AG08396 (cell line): ENCODE data around the gene EMID1.
"Not testable (repeated sequence)": the region's sequence is repeated elsewhere in the genome, so short reads cannot be mapped to it uniquely, and the experiment has no call there.

Source experiments
- DNase-seq: peaks from one replicate; pipeline ENCODE4 v3.0.0; 2012; ENCODE audit warnings: low spot score, mixed read lengths

EMID1 gene

DNA sequence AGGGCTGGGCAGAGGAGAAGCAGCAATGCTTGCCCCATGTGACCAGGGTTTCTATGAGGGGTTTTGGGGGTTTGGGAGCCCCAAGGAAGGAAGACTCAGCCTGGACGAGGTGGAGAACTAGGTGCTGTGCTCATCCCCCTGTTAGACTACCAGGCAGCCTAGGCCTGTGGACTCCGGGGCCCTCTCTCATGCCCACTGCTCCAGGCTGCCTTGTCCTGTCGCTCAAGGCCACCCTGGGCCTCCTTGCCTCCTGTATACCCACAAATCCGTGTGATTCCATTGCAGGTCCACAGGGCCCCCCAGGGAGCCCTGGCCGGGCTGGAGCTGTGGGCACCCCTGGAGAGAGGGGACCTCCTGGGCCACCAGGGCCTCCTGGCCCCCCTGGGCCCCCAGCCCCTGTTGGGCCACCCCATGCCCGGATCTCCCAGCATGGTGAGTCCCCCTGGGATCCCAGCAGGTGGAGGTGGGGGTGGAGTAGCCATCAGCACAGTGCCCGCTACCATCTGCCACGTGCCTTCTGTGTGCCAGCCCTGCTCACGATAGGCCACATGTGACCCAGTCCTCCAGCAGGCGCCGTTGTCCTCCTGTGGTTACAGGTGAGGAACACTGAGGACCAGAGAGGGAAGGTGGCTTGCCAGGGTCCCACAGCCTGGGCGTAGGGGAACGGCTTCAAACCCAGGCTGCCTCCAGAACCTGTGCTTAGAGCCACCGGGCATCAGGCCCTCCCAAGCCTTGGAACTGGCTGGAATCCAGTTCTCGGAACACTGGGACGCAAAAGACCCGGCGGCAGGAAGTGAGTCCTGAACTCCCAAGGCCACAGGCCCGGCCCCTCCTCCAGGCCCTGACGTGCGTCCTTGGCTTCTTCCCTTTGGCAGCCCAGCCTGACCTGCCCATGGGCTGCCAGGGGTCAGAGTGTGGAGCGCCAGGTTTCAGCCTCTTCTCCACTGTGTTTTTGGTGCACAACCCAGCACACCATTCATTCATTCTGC is 26.6 kb downstream of the EMID1 start:
- DNase-seq, result no peak

DNA sequence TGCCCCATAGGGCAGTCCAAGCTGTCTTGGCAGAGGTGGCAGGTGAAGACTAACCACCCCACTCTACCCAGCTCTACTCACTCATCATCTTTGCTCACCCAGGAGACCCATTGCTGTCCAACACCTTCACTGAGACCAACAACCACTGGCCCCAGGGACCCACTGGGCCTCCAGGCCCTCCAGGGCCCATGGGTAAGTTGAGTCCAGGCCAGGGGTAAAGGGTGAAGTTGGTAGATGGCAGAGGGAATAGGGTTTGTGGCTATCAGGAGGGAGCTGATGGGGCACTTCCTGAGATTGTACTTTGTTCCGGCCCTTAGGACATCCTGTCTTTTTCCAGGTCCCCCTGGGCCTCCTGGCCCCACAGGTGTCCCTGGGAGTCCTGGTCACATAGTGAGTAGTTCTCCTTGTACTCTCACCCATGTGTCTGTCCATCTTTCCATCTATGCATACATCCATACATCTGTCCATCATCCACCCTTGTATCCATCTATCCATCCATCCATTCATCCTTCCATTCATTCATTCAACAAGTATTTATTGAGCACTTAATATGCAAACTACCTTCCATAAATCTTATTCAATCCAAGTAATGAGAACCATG is 27.7 kb downstream of the EMID1 start:
- DNase-seq, result no peak

DNA sequence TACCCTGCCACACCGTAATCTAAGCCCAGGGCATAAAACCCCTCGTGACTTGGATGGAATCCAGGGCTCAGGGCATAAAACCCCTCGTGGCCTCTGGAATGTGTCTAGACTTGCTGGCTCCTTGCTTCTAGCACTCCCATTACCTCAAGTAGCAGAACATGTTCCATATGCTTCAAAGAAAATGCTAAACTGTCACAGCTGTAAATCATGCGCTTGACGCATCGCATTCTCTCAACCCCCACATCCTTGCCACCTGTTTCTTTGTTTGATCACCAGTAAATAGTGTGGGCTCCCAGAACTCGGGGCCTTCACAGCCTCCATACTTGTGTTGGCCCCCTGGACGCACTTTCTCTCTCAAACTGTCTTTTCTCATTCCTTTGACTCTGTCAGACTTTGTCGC is 34.8 kb downstream of the EMID1 start:
- not testable (repeated sequence) for DNase-seq

DNA sequence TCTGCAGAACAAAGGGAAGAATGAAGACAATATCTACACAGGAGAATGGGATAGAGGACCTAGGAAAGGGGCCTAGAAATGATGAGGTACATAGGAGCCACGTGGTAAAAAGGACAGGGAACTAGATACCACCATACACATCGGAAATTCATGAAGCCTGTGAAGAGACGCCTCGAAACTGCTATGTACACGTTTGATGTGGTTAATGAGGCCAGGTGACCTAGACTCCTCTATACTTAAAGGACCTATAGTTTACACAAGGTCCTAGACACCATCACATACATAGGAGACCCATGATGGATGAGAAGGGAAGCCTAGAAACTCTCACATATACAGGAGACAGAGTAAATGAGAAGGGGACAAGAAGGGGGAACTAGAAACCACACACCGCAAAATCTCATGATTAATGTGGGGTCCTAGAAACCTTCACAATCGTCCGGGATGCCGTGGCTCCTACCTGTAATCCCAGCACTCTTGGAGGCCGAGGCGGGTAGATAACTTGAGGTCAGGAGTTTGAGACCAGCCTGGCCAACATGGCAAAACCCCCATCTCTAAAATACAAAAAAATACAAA is 38.3 kb downstream of the EMID1 start:
- DNase-seq, result no peak

DNA sequence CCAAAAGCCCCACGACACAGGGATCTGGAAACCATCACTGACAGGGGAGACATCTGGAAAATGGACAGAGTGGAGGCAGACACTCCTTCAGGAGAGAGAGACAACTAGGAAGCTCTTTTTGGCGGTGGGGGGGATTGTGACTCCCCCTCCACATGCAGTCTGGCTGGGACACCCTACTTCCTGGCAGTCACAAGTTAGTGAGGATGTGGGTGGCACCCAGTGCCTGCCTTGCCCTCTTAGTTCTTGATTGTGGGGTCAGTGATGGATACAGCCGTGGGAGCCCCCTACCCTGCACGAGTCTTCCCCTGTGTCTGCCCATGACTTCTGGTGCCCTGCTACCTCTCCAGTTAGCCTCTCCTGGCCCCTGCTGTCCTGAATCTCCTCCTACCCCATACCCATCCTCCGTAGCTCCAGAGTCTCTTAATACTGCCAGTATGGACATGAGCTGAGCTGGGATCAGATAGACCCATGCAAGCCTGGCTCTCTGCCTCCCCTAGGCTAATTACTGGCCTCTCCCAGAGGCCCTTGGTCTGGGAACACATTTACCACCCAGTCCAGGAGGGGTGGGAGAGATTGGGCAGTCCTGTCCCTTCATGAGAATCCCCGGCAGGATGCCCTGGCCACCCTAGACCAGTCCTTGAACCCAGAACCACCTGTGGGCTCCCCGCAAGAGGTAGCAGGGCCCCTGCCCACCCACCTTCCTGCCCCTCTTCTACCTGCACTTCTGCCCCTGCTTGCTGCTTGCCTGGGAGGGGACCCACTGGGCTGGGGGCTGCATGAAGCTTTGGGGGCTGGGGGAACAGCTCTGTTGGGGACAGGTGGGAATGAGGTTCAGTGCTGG is 39.3 kb downstream of the EMID1 start:
- DNase-seq, result no peak

DNA sequence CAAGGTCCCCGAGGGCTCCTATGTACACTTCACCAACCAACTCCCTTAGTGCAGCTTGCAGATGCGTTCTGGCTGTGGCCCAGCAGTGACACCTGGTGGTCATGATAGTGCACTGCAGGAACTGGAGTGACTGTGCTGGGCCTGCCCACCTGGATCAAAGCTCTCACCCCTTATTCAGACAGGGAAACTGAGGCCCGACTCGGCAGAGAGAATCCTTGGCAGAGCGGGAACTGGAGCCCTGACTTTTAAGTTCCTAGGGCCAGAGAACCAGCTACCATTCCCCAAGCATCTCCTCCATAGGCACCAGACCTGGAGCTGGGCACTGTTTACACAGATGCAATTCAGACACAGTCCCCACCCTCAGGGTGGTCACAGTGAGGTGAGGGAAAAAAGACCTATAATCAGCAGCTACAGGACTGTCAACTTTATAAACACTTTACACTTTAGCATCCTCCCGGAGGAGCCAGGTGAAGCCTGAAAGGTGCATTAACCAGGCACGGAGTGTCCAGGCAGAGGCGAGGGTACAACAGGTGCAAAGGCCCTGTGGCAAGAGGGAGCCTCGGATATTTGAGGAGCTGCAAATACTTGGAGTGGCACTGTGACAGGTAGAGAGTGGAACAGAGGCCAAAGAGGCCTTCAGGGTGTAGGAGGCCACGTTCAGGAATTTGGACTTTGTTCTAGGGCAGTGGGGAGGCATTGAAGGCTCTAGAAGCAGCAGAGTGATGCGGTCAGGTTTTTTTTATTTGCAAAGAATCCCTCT is 40.1 kb downstream of the EMID1 start:
- DNase-seq, result peak; percentile 82

DNA sequence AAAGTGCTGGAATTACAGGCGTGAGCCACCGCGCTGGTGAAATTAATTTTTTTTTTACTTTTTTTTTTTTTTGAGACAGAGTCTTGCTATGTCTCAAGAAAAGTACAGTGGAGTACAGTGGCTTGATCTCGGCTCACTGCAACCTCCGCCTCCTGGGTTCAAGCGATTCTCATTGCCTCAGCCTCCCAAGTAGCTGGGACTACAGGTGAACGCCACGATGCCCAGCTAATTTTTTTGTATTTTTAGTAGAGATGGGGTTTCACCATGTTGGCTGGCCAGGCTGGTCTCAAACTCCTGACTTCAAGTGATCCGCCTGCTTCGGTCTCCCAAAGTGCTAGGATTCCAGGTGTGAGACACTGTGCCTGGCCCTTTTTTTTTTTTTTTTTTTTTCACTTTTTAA is 42.2 kb downstream of the EMID1 start:
- DNase-seq, result not testable (repeated sequence)

DNA sequence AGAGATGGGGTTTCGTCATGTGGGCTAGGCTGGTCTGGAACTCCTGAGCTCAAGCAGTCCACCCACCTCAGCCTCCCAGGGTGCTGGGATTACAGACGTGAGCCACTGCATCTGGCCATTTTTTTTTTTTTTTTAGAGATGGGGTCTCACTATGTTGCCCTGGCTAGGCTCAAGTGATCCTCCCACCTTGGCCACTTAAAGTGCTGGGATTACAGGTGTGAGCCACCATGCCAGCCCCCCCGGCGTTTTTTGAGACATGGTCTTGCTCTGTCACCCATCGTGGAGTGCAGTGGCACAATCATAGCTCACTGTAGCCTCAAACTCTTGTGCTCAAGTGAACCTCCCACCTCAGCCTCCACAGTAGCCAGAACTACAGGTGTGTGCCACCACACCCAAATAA is 45.6 kb downstream of the EMID1 start:
- DNase-seq, result no peak

DNA sequence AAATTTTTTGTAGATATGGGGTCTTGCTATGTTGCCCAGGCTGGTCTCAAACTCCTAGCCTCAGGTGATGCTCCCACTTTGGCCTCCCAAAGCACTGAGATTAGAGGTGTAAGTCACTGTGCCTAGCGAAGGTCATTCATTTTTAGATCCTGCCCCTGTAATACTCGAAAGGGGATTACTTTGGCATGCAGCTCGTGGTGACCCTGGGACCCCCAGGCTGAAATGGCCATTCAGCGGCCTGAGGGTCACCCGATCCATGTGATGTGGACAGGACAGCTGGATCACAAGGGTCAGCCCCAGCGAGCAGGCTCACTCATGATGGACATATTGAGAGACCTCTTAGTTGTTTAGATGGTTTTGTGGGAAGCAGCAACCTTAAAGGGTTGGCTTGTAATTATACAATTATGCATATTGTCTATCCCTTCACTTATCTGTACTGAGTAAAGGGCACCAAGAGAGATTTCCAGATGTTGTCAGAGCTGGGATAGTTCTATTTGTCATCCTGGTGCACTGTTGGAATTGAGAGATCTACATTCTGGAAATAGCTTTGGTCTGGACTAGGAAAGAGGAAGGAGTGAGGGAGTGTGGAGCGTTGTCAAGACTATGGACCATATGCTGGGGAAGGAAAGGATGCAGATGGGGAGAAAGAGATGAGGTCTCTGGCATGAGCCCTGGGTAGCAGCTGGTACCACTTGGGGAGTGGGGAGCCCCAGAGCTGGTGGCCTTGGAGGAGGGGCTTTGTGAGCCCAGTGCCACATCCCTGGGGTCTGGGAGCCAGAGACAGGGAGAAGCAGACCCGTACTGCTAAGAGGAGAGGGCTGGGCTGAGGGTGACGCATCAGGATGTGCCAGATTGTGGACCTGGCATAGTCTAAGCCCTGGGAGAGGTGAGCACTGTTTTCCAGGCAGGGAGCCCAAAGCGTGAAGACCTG is 46.5 kb downstream of the EMID1 start:
- no peak for DNase-seq

DNA sequence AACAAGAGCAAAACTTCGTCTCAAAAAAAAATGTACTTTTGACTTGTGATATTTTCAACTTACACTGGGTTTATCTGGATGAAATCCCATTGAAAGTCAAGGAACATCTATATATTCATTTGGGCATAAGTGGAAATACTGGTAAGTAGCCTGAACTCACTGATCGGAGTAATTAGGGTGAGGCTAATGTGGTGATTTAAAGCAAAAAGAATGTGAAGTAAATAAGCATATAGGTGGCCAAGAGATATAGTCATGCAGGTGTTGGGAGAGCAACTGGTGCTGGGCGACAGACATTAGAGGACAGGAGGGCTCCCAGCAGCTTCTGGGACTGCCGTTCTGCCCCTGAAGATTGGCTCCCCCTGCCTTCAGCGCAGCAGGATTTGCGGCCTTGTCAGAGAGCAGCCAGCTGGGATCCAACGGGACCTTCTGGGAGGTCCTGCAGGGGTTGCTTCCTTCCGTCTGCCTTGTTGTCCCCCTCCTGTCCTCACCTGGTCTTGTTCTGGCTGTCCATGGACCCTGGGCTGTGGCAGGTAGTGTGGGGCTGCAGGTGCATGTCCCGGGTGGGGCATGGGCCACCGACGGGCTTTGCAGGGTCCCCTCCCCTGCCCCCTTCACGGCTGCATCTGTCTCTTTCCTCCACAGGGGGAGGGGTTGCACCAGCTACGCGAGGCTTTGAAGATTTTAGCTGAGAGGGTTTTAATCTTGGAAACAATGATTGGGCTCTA is 48.0 kb downstream of the EMID1 start:
- DNase-seq, result no peak

DNA sequence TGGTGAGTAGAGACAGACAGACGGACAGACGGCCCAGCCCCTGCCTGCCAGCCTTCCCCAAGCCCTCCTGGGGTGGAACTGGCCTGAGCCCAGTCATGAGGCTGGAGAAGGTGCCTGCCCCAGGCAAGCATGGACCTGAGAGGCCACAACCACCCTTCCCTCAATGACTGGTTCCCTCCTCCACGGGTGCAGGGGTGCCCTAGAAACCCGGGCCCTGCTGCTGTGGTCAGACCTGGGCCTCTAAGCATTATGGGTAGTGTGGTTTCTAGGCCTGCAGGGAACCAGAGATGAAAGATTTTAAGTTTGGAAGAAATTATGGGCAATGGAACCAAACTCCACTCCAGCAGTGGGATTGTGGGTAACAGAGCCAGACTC is 48.6 kb downstream of the EMID1 start:
- DNase-seq, result no peak

DNA sequence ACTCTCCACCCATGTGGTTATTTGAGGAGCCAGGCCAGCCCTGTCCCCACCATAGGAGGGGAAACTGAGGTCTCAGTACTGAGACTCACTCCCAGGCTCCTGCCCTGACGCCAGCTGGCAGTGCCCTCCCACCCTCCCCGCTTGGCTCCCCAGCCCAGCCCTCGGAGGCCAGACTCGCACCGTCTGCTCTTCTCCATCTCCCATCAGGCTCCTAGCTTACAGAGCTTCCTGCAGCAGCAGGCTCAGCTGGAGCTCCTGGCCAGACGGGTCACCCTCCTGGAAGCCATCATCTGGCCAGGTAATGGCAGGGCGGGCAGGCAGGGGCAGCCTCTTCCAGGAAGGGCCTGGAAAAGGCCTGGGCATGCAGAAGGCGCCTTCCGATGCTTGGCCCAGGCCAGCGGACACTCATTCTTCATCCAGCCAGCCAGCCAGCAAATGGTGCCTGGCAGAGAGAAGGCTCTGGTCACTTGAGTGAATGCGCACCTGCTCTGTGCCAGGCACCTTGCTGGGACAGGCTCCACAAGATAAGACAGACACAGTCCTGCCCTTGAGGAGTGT is 49.4 kb downstream of the EMID1 start:
- no peak for DNase-seq

DNA sequence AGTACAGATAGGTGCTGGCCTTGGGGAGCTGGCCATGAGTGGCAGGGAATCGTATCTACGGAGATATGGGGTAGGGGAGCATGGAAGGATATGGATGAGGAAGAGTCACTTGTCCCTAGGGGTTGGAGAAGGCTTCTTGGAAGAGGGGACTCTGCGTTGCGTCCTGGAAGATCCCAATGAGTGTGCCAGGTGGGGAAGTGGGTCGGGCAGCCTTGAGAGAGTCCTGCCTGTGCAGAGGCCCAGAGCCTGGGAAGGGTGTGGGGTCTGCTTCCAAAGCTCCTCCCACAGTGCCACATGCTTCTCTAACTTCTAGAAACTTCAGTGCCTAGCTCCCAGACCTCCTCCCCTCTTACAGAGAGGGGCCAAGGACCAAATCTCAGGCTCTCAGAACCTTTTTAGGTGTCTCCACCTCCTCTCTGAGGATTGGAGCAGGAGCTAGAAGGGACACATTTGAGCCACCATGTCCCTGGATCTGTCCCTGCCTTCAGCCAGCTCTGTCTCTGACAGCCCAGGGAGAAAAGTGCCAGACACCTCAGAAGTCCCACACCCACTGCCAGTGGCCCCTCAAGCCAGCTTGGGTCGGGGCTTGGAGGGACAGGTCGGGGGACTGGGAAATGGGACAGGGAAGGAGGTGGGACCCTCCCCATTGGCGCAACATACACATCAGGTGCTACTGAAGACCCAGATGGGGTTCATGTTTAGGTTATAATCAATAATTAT is 51.1 kb downstream of the EMID1 start:
- no peak for DNase-seq

DNA sequence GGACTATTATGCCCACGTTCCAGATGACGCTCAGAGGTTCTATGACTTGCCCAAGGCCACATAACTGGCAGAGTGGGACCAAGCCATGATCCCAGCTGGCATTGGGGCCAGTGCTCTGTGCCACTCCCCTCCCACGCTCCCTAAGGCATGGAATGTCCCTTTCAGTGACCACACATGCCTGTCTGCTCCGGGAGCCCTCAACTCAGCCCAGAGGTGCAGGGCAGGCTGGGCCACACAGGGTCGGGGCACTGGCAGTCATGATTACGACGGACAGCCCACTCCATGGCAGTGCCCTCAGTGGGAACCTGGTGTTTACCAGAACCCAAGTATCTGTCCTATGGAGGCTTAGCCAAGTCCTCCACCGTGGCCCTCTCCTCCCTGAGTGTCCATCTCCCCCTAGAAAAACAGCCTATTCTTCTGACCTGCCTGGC is 52.1 kb downstream of the EMID1 start:
- no peak for DNase-seq

DNA sequence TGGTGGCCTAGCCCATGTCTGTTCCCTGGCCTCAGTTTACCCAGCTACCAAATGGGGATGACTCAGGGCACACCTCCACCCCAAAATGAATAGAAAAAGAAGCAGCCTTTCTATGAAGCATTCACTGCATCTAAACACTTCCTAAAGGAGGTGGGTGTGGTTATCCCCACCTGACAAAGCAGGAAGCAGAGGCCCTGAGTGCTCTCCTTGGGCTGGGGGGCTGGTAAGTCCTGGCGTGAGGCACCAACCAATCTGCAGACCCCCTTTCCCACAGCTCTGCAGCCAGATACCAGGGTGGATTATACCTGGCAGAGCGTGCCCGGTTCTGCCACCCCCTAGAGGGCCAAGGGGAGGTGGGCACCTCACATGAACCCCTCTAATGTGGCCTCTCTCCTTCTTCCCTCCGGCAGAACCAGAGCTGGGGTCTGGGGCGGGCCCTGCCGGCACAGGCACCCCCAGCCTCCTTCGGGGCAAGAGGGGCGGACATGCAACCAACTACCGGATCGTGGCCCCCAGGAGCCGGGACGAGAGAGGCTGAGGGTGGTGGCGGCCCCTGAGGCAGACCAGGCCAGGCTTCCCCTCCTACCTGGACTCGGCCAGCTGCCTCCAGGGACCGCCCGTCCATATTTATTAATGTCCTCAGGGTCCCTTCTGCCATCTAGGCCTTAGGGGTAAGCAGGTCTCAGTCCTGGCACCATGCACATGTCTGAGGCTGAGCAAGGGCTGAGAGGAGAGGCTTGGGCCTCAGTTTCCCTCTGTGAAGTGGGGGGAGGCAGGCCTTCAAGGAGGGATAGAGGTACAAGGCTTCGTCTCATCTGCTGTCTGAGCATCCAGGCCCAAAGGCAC is 52.9 kb downstream of the EMID1 start:
- DNase-seq, result no peak

DNA sequence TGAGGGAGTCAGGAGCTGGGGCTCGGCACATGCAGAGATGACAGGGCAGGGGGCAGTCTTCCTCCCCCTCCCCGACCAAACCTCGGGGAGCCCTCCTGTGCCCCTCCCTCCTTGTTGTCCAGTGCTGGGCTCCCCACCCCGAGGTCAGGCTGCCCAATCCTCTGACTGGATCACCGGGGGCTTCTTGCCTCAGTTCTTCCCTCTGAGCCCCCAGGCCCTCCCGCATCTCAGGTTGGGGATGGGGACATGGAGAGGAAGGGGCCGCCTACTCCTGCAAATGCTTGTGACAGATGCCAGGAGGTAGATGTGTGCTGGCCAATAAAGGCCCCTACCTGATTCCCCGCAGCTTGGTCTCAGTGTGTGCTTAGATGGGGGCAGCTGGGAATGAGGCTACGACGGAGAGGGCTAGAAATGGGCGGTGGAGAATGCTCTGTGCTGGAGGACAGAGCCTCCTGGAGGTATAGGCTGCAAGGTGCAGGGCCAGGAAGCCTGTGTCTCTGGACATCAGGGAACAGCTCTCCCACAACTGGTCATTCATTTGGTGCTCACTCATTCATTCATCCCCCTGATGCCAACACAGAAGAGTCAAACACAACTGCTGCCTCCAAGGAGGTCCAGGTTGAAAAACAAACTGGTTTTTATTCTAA is 53.7 kb downstream of the EMID1 start:
- no peak for DNase-seq

DNA sequence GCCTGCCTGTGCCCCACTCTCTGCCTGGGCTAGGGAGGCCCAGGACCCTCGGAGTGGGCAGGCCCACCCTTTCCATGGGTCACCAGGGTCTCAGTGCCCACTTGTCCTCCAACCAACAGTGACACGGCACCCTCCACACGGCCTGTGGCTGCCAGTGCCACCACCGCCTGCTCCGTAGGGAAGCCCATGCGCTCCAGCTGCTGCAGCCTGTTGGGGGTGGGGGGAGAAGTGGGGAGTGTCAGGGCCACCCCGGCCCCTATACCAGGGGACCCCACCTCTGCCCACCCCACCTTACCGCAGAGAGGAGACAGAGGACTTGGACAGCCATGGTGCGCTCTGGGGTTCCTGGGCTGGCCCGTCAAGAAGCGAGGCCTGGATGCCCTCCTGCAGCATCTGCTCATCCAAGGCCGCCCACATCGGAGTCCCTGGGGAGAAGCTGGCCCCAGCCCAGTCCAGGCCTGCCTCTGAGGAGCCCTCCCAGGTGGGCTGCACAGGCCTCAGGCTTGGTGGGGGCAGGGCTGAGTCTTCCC is 54.4 kb downstream of the EMID1 start:
- DNase-seq, result no peak
